ENCODE results near the gene UGT1A3. TPM values are rescaled to one million over a fixed set of nuclear protein-coding genes. Genes with fewer than 3 reads are reported as not detected.

UGT1A3 gene
- total RNA-seq, 2 donors from 2014 or later: not detected

DNA sequence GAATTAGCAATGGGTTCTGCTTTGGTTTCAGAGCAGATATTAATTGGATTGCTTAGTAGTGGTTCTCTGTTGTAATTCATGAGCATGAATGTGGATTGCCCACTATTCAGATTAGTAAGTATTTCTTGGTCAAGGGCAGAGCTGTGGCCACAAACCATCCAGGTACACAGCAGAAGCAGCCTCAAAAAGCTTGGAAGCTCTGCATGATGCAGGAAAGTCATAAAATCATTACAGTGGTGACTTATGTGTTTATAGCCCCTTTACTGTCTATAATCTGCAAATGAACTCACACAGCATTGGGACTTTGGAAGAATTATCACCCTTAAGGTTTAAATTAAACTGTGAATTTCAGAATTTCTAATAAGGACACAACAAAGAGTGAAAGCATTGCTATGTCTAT, 29.3 kb downstream of the UGT1A3 start:
- H3K4me3 Mint-ChIP-seq: no peak overlapping the region
- H3K4me1 Mint-ChIP-seq (ENCODE audit: low read depth in 2 of 2): no peaks in the 10 kb centered on the region
- no peak overlapping the region for H3K27ac Mint-ChIP-seq
- ATAC-seq: no peak
- H3K27me3 Mint-ChIP-seq: peaks cover 6 to 9% of the 10 kb centered on the region in 2 donors
- H3K9me3 Mint-ChIP-seq: no peaks in the 10 kb centered on the region
- no peaks in the 10 kb centered on the region for H3K36me3 Mint-ChIP-seq
- DNase-seq (ENCODE audit: low spot score): no peak

GRCh38 chr2:233758849-233759248, 30.0 kb downstream of the UGT1A3 start:
- no peak overlapping the region for H3K27ac Mint-ChIP-seq
- no peak overlapping the region for H3K4me3 Mint-ChIP-seq
- DNase-seq (ENCODE audit: low spot score): no peak
- no peaks in the 10 kb centered on the region for H3K36me3 Mint-ChIP-seq
- ATAC-seq: no peak
- peaks cover 13 to 14% of the 10 kb centered on the region in 2 donors for H3K27me3 Mint-ChIP-seq
- no peaks in the 10 kb centered on the region for H3K4me1 Mint-ChIP-seq (ENCODE audit: low read depth in 2 of 2)
- H3K9me3 Mint-ChIP-seq: no peaks in the 10 kb centered on the region

GRCh38 chr2:233760043-233760442, 31.2 kb downstream of the UGT1A3 start, which contains the start of gene UGT1A1:
TSS of gene UGT1A1 (plus strand) at chr2:233760270. CDS start at chr2:233760288, 18 bp downstream.
- DNase-seq (ENCODE audit: low spot score) (no peak), ATAC-seq (no peak)
- Mint-ChIP-seq H3K9me3 (no peaks in the 10 kb centered on the region), H3K27me3 (peaks cover 18 to 20% of the 10 kb centered on the region in 2 donors), H3K4me1 (ENCODE audit: low read depth in 2 of 2) (no peaks in the 10 kb centered on the region), H3K36me3 (no peaks in the 10 kb centered on the region), H3K27ac (no peak within 1 kb of the TSS), H3K4me3 (no peak within 1 kb of the TSS)

GRCh38 chr2:233761040-233761769, 32.4 kb downstream of the UGT1A3 start:
- Mint-ChIP-seq H3K4me3 (no peak overlapping the region), H3K4me1 (ENCODE audit: low read depth in 2 of 2) (no peaks in the 10 kb centered on the region), H3K27ac (no peak overlapping the region), H3K36me3 (no peaks in the 10 kb centered on the region), H3K9me3 (no peaks in the 10 kb centered on the region), H3K27me3 (peaks cover 20 to 21% of the 10 kb centered on the region in 2 donors)
- ATAC-seq (no peak), DNase-seq (ENCODE audit: low spot score) (no peak)

DNA sequence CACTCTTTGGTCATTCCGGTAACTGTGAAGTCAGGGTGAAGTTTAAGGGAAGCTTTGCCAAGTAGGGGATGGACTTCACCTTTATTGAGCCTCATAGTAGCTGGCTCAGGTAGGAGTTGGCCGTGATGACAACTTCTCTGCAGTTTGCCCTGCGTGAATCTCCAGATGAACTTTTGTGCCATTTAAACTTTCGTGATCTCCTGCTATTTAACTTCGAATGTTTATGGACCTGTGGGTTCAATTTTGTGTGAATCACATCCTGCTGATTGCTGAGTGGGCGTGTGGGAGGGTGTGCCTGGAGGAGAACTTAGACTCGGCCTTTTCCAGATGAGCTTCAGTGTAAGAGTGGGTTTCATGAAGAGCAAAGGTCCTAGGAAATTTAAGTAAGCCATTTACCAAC, 35.4 kb downstream of the UGT1A3 start:
- ATAC-seq: no peak
- DNase-seq (ENCODE audit: low spot score): no peak
- no peaks in the 10 kb centered on the region for H3K4me1 Mint-ChIP-seq (ENCODE audit: low read depth in 2 of 2)
- H3K9me3 Mint-ChIP-seq: no peaks in the 10 kb centered on the region
- no peak overlapping the region for H3K4me3 Mint-ChIP-seq
- no peak overlapping the region for H3K27ac Mint-ChIP-seq
- H3K36me3 Mint-ChIP-seq: no peaks in the 10 kb centered on the region
- peaks cover 21 to 38% of the 10 kb centered on the region in 2 donors for H3K27me3 Mint-ChIP-seq

DNA sequence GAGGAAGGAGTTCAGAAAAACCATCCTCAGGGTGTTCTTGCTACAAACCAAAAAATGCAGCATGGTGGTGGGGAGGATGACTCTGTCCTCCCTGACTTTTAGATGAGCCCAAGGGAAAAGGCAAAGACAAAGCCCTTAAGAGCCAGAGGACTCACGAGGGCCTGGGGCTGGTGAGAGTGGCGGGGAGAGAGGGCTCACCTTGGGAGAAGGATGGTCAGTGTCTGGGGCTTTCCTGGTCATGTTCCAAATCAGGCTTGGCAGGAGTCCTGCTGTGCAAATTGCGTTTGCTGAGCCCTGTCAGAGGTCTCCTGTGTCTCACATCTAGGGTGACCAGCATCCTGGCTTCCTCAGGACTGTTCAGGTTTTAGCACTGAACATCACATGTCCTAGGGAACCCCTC, 35.9 kb downstream of the UGT1A3 start:
- Mint-ChIP-seq H3K9me3 (no peaks in the 10 kb centered on the region), H3K27ac (no peak overlapping the region), H3K27me3 (peaks cover 23 to 42% of the 10 kb centered on the region in 2 donors), H3K4me3 (no peak overlapping the region), H3K36me3 (no peaks in the 10 kb centered on the region), H3K4me1 (ENCODE audit: low read depth in 2 of 2) (no peaks in the 10 kb centered on the region)
- ATAC-seq (no peak), DNase-seq (ENCODE audit: low spot score) (no peak)

DNA sequence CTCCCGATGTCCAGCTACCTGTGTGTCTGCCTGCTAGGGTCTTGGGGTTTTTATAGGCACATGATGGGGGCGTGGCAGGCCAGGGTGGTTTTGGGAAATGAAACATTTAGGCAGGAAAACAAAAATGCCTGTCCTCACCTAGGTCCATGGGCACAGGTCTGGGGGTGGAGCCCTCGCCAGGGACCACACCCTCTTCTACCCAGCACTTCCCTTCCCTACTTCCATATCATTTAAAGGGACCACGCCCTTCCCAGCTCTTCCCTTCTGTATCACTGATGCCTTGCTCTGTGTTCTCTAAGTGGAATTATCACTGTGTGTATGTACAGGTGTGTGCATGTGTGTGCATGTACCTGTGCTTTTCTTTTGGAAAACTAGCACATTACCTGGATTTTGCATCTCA, 37.6 kb downstream of the UGT1A3 start:
- Mint-ChIP-seq H3K4me3 (no peak overlapping the region), H3K27me3 (peaks cover 23 to 48% of the 10 kb centered on the region in 2 donors), H3K36me3 (no peaks in the 10 kb centered on the region), H3K27ac (no peak overlapping the region), H3K4me1 (ENCODE audit: low read depth in 2 of 2) (no peaks in the 10 kb centered on the region), H3K9me3 (no peaks in the 10 kb centered on the region)
- no peak for DNase-seq (ENCODE audit: low spot score)
- no peak for ATAC-seq

DNA sequence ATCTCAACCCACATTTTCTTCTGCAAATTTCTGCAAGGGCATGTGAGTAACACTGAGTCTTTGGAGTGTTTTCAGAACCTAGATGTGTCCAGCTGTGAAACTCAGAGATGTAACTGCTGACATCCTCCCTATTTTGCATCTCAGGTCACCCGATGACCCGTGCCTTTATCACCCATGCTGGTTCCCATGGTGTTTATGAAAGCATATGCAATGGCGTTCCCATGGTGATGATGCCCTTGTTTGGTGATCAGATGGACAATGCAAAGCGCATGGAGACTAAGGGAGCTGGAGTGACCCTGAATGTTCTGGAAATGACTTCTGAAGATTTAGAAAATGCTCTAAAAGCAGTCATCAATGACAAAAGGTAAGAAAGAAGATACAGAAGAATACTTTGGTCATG, 39.2 kb downstream of the UGT1A3 start:
- Mint-ChIP-seq H3K36me3 (no peaks in the 10 kb centered on the region), H3K27me3 (peaks cover 23 to 52% of the 10 kb centered on the region in 2 donors), H3K9me3 (no peaks in the 10 kb centered on the region), H3K27ac (no peak overlapping the region), H3K4me3 (no peak overlapping the region), H3K4me1 (ENCODE audit: low read depth in 2 of 2) (no peaks in the 10 kb centered on the region)
- DNase-seq (ENCODE audit: low spot score): no peak
- ATAC-seq: no peak

- Mint-ChIP-seq H3K27me3 (peaks cover 16 to 41% of the 10 kb centered on the region in 2 donors), H3K4me1 (ENCODE audit: low read depth in 2 of 2) (no peaks in the 10 kb centered on the region), H3K9me3 (no peaks in the 10 kb centered on the region), H3K36me3 (no peaks in the 10 kb centered on the region), H3K27ac (no peak overlapping the region), H3K4me3 (no peak overlapping the region)
- ATAC-seq (peak in 1 of 2 donors; percentile 11), DNase-seq (ENCODE audit: low spot score) (no peak)
Measured at GRCh38 chr2:233769260-233769659, 40.4 kb downstream of the UGT1A3 start.

DNA sequence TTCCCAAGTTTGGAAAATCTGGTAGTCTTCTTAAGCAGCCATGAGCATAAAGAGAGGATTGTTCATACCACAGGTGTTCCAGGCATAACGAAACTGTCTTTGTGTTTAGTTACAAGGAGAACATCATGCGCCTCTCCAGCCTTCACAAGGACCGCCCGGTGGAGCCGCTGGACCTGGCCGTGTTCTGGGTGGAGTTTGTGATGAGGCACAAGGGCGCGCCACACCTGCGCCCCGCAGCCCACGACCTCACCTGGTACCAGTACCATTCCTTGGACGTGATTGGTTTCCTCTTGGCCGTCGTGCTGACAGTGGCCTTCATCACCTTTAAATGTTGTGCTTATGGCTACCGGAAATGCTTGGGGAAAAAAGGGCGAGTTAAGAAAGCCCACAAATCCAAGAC, 43.3 kb downstream of the UGT1A3 start:
- Mint-ChIP-seq H3K4me1 (ENCODE audit: low read depth in 2 of 2) (no peaks in the 10 kb centered on the region), H3K27ac (no peak overlapping the region), H3K27me3 (peaks cover 18 to 45% of the 10 kb centered on the region in 2 donors), H3K9me3 (no peaks in the 10 kb centered on the region), H3K4me3 (no peak overlapping the region), H3K36me3 (peaks cover 4% of the 10 kb centered on the region)
- ATAC-seq: no peak
- no peak for DNase-seq (ENCODE audit: low spot score)

DNA sequence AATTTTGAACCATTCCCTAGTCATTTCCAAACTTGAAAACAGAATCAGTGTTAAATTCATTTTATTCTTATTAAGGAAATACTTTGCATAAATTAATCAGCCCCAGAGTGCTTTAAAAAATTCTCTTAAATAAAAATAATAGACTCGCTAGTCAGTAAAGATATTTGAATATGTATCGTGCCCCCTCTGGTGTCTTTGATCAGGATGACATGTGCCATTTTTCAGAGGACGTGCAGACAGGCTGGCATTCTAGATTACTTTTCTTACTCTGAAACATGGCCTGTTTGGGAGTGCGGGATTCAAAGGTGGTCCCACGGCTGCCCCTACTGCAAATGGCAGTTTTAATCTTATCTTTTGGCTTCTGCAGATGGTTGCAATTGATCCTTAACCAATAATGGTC, 43.7 kb downstream of the UGT1A3 start:
- peaks cover 4% of the 10 kb centered on the region for H3K36me3 Mint-ChIP-seq
- H3K4me1 Mint-ChIP-seq (ENCODE audit: low read depth in 2 of 2): no peaks in the 10 kb centered on the region
- H3K9me3 Mint-ChIP-seq: no peaks in the 10 kb centered on the region
- DNase-seq (ENCODE audit: low spot score) (no peak), ATAC-seq (no peak)
- H3K27me3 Mint-ChIP-seq: peaks cover 20 to 41% of the 10 kb centered on the region in 2 donors
- H3K27ac Mint-ChIP-seq: no peak overlapping the region
- H3K4me3 Mint-ChIP-seq: no peak overlapping the region

- H3K36me3 Mint-ChIP-seq: peaks cover 4% of the 10 kb centered on the region
- H3K4me3 Mint-ChIP-seq: no peak overlapping the region
- H3K9me3 Mint-ChIP-seq: no peaks in the 10 kb centered on the region
Measured at GRCh38 chr2:233773854-233774253, 45.0 kb downstream of the UGT1A3 start.

GRCh38 chr2:233775414-233775813, 46.6 kb downstream of the UGT1A3 start:
- no peak overlapping the region for H3K27ac Mint-ChIP-seq
- no peak for ATAC-seq
- peaks cover 20 to 34% of the 10 kb centered on the region in 2 donors for H3K27me3 Mint-ChIP-seq
- H3K9me3 Mint-ChIP-seq: no peaks in the 10 kb centered on the region
- peaks cover 4% of the 10 kb centered on the region for H3K36me3 Mint-ChIP-seq
- DNase-seq (ENCODE audit: low spot score): no peak
- H3K4me1 Mint-ChIP-seq (ENCODE audit: low read depth in 2 of 2): no peaks in the 10 kb centered on the region
- no peak overlapping the region for H3K4me3 Mint-ChIP-seq

More at GRCh38 chr2:233773854-233774253, 45.0 kb downstream of the UGT1A3 start:
- ATAC-seq (no peak), DNase-seq (ENCODE audit: low spot score) (no peak)
- no peak overlapping the region for H3K27ac Mint-ChIP-seq
- no peaks in the 10 kb centered on the region for H3K4me1 Mint-ChIP-seq (ENCODE audit: low read depth in 2 of 2)
- H3K27me3 Mint-ChIP-seq: peaks cover 22 to 35% of the 10 kb centered on the region in 2 donors

DNA sequence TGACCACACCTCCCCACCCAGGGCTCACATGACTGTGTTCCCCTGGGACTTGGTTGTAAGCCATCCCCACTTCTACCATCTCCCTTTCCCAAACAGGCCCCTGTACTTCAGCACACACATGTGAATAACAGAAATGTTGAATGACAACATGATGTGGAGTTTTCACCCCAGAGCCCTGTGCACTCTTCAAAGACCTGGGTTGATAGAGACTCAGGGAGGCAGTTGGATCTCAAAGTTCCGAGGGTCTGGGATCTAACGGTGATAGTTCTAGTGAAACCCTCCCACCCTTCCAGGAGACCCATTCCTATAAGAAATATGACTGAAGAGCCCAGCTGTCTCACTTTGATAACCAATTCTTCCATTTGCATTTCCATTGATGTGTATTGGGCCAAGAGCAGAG, 49.2 kb downstream of the UGT1A3 start, which contains the start of gene MROH2A:
Gene MROH2A (plus strand): TSS at position 301 of the 400 bp plus-strand sequence. CDS start 1,029 bp downstream, outside the sequence.
- Mint-ChIP-seq H3K4me3 (no peak within 1 kb of the TSS), H3K36me3 (peaks cover 4% of the 10 kb centered on the region)

More for the DNA sequence above, 49.2 kb downstream of the UGT1A3 start, which contains the start of gene MROH2A:
- Mint-ChIP-seq H3K4me1 (ENCODE audit: low read depth in 2 of 2) (no peaks in the 10 kb centered on the region), H3K9me3 (no peaks in the 10 kb centered on the region), H3K27ac (no peak within 1 kb of the TSS), H3K27me3 (peaks cover 39 to 47% of the 10 kb centered on the region in 2 donors)
- no peak for ATAC-seq
- DNase-seq (ENCODE audit: low spot score): no peak

All from natural killer cell treated with Interleukin-12 subunit alpha and Interleukin-12 subunit beta and Interleukin-15 and Interleukin-18, amount 100 ng/mL, for 72 hours (primary cell).